ENCODE results near the gene EIF2S2. TPM values are rescaled to one million over a fixed set of nuclear protein-coding genes. Genes with fewer than 3 reads are reported as not detected.

The EIF2S2 gene
- total RNA-seq, 1 experiment from 2014 or later: 127 TPM

Other genes with a start within 250 kb of the EIF2S2 start
- 52.8 and 74.2 TPM in 2 replicates for gene RALY, start 118.3 kb downstream of the EIF2S2 start, total RNA-seq (2014; rRNA removed; shearing (Covaris generic))
- gene ASIP, start 129.2 kb upstream of the EIF2S2 start, total RNA-seq (2014; rRNA removed; shearing (Covaris generic)): not detected in 2 replicates
- 58.9 and 86.6 TPM in 2 replicates for gene AHCY, start 191.1 kb upstream of the EIF2S2 start, total RNA-seq (2014; rRNA removed; shearing (Covaris generic))

Measured in Daoy (cell line).